Raji (cell line): Measurements from ENCODE around the gene KCNIP4.

Source experiments
- POLR2A ChIP-seq: IDR thresholded peaks from 2 replicates; pipeline ENCODE4 v1.6.1; 2011; ENCODE audit warnings: low read depth, low read length, control low read depth; ENCODE audit not compliant: insufficient read depth

The KCNIP4 gene

GRCh38 chr4:20687864-20688263 lies 1260.7 kb downstream of the KCNIP4 start:
- no peak for TF ChIP-seq POLR2A

DNA sequence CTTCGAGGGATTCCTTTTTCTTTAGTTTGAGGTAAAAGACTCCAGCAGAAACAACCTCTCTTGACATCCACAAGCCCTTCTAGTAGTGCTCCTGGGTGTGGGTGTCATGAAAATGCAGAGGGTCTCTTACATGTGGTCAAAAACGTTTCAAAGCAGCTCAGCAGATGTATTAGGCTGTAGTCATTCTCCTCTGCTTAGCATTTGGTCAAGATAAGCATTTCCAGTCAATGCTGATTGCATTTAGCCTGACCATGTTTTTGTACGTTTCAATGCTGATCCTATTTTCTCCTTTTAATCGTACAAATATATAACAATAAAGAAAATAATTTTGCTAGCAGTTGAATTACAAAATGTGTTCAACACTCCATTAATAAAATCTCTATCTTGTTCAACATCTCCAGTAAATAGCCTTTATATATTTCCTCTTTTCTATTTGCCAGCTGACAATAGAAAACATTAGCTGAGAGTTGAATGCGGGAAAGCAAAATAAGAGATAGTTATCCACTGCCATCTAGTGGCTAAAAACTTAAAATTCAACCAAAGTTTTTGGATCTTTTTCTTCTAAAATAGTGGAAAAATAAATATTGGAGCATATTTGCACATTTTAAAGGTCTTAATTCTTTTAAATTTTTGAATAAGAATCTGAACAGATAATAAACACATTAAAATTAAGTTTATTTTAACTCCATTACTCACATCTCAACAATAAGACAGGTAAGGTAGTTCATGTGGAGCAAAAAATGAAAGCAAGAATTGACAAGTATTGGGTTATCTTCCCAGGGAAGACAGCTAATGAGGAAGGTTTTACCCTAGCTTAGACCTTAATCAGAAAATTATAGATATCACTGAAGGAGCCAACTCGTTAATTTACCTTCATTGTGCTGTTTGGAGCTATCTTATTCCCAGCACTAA lies 1263.5 kb downstream of the KCNIP4 start:
- no peak for TF ChIP-seq POLR2A

GRCh38 chr4:20683766-20684165 lies 1264.8 kb downstream of the KCNIP4 start:
- TF ChIP-seq POLR2A, result no peak

DNA sequence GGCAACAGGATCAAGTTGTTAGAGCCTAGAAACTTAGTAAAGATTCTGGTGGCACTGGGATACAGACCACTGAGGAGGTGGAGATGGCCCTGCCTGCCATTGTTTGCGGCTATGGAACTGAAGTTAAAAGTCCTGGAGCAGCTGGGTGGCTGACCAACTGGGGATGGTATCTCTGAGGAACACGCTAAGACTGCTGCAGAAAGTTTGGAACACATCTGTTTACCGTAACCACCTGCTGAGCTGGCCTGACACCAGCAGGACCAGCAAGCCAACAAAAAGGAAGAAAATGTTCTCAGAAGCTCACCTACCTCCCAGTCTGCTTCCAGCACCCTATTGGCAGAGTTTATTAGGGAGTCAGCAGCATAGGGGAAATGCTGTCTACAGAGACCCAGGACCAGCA lies 1265.7 kb downstream of the KCNIP4 start:
- TF ChIP-seq POLR2A, result no peak

DNA sequence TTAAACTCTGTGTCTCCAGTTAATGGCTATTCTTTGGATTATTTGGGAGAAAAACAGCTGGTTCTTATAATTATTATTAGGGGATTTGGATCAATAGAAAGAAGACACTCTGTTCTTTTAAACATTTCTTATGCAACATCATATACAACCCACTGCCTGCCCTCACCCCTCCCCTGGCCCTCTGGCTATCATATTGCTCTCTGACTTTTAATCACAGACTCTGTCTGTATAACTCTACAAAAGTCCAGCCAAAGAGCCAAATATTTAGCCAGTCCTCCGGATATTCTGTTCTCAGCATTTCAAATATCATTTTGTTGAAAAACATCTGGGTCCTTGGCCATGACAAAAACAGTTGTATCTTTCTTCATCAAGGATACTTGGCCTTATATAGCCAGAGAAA lies 1267.3 kb downstream of the KCNIP4 start:
- no peak for TF ChIP-seq POLR2A

DNA sequence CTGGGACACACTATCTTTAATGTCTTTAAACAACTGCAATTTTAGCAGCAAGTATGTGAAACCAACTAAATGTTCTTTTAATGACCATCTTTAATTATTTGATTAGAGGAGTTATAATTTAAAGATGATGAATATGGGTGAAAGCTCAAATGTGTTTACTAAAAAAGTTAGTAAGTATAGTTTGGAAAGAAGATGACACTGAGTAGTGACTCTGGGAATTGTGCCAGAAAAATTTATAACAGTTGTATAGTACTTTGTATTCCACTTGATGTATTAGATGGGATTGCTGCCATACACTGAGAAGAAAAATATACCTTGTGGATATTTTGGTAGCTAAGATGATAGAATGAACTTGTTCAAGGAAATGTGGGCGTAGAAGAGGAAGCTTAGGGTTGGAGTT lies 1267.8 kb downstream of the KCNIP4 start:
- TF ChIP-seq POLR2A, result no peak

DNA sequence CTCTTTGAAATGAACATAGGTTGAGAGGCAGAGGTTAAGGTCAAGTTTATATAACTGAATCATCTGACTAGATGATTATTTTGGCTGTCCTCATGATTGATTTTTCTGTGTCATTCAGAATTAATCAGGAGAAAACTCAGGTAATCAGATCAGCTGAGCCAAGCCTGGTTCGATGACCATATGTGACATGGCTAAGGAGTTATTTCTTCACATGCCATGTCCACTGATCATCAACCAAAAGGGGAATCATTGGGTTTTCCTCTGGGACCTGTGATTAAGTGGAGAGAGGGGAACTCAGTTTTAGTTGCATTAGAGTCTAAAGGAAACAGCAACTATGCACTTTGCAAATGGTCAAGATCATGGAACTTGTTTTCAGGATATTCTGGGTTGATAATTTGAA lies 1268.6 kb downstream of the KCNIP4 start:
- TF ChIP-seq POLR2A, result no peak
